ENCODE measurements around the gene LNX2.
"Not testable (repeated sequence)": the region's sequence is repeated elsewhere in the genome, so short reads cannot be mapped to it uniquely, and the experiment has no call there.

LNX2 gene

DNA sequence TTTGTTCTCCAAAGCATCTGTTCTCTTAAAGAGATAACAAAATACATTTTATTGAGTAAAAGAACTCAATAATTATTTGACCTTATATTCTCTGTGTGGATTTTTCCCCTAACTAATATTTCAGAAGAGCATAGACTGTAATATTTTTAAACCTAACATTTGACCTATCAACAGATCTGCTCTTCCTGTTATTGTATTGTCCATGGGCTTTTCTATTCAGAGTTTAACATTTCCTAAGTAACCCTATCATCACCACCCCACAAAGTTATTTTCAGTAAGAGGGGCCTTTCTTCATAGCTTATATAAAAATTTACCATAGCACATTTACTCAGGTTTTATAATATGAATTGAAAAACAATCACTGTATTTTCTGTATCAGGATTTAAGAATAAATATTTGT is 18.9 kb upstream of the LNX2 start:
- no peak overlapping the region for H3K4me3 ChIP-seq (ENCODE audit: low read length)
- DNase-seq (ENCODE audit: low read depth, low spot score) = no peak

DNA sequence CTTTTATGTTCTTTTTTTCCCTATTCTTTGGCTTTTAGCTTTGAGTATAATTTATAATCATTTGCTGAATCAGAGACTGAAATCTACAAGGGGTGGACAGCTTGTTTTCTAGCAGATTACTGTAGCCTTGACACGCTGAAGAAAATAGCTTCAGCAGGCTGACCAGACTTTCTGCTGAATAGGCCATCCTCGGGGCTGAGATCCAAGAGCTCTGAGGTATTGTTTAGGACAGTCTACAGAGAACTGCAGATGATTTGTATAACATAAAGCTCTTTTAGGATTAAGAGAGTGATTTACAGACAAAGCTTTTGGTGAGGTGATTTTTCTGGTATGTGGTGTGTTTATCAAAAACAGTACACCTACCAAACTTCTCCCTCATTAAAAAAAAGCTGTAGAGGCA is 18.2 kb upstream of the LNX2 start:
- no peak for DNase-seq (ENCODE audit: low read depth, low spot score)

DNA sequence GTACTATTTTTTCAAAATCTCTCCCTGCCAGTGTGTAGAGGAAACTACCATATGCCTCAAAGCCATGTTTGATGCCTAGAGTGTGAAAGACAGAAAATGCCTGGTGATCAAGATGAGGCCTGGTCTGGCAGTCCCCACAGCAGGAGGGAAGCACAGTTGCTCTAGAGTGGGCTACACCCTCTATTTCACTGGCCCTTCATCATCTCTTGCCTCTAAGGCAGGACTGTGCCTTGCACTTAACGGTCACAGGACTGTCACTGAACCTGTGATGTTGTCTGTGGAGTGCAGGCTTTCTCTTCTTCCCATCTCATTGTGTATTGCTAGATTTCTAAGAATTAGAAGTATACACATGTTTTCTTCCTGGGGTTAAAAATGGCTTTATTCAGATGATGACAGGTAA is 17.7 kb upstream of the LNX2 start:
- no peak for DNase-seq (ENCODE audit: low read depth, low spot score)
- H3K4me3 ChIP-seq (ENCODE audit: low read length) = no peak overlapping the region

More for the DNA sequence above, 18.2 kb upstream of the LNX2 start:
- no peak overlapping the region for H3K4me3 ChIP-seq (ENCODE audit: low read length)

DNA sequence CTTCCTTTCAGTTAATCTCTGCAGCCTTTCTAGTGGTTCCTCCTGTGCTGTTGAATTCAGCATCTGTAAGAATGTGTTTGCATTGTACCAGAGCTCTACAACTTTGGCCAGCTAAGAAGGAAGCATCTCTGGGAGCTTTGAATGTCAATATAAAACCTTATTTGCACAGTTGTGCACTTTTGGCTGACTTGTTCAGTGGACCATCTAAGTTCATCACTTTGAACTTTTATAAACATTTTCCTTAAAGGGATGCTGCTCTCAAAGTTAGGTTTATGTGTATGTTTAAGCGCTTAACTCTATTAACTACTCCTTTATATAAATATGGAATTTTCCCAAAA is 16.9 kb upstream of the LNX2 start:
- no peak for DNase-seq (ENCODE audit: low read depth, low spot score)
- H3K4me3 ChIP-seq (ENCODE audit: low read length) = no peak overlapping the region

DNA sequence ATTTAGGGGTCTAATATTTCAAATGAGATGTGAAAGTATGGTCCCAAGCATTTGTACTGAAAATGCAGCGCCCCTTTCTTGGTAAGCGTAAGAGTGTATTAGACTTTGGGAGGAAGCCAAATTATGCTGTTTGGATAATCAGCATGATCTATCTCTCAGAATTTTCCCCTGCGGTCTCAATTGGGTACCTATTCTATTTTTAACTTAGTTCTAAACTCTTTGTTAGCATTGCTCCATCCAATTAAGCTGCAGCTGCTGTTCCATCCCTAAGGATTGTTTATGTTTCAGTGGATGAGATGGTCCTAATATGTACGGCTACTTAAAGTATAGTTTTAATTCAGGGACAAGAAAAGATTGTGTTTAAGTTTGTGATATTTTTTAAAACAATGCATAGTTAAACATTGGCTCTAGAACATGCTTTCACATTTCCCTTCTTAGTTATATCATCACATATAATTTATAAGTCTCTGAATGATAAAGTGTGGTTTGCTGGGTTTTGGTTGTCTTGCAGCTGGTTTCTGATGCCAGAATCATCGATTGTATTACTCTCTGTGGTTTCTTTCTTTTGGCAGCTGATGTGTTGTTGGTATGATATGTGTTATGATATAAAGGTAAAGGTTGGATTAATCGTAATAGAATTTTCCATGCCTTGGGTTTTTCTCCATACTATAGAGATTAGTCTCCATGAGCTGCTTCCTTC is 16.4 kb upstream of the LNX2 start:
- H3K4me3 ChIP-seq (ENCODE audit: low read length) = no peak overlapping the region
- DNase-seq (ENCODE audit: low read depth, low spot score) = peak; percentile 35

DNA sequence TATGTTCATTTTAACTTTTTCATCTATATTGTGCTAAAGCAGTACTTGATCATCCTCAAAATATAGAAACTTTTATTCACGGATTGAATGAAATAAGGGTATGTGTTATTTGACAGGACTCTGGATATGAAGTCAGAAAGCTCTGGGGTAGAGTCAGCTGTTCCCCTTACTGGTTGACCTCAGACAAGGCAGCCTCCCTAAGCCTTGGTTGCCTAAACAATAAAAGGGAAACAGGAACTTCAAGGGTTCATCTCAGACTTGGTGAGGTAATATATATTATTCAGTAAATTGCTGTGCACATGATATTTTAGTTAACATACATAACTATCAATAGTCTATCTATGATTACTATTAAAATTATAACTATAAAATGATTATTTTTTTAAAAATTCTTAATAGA is 14.9 kb upstream of the LNX2 start:
- H3K4me3 ChIP-seq (ENCODE audit: low read length) = no peak overlapping the region
- no peak for DNase-seq (ENCODE audit: low read depth, low spot score)

DNA sequence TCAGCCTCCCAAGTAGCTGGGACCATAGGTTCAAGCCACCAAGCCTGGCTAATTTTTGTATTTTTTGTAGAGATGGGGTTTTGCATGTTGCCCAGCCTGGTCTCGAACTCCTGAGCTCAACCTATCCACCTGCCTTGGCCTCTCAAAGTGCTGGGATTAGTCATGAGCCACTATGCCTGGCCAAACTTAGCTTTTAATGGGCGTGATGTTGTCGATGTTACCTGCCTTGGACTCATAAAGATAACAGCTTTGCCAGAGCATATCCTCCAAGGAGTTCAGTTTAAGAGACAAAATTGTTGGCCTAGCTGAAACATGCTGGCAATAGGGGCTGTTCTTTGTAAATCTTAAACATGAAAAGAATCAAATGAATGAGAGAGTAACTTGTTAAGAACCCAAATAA is 14.5 kb upstream of the LNX2 start:
- H3K4me3 ChIP-seq (ENCODE audit: low read length) = no peak overlapping the region
- DNase-seq (ENCODE audit: low read depth, low spot score) = no peak

DNA sequence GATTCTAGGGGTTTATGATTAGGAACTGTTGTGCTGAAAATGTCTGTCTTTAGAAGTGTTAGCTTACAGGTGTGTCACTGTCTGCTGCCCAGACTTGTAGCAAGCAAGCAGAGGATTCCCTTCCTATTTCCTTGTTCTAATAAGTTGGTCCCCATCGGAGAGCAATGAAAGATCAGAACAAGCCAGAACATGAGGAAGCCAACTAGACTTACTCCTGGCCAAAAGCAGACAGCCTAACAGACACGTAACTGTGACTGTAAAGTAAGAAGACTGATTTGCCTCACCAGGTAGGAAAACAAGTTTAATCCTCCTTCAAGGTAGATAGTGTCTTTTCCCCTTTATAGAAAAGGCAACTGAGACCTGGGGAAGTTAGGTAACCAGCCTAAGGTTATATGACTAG is 13.9 kb upstream of the LNX2 start:
- H3K4me3 ChIP-seq (ENCODE audit: low read length) = no peak overlapping the region
- no peak for DNase-seq (ENCODE audit: low read depth, low spot score)

DNA sequence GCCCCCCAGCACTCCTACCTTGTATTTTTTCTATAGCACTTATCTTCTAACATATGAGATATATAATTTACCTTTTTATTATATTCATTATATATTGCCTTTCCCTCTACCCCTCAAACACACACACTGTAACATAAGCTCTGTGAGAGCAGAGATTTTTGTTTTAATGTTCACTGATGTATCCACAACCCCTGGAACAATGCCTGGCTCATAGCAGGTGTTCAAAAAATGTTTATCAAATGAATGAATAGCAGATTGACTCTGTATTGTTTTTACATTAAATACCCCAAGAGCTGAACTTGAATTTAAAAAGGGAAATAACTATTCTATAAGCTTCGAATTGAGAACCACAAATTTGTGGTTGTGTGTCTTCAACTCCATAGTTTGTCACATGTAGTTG is 12.3 kb upstream of the LNX2 start:
- DNase-seq (ENCODE audit: low read depth, low spot score) = no peak
- no peak overlapping the region for H3K4me3 ChIP-seq (ENCODE audit: low read length)

DNA sequence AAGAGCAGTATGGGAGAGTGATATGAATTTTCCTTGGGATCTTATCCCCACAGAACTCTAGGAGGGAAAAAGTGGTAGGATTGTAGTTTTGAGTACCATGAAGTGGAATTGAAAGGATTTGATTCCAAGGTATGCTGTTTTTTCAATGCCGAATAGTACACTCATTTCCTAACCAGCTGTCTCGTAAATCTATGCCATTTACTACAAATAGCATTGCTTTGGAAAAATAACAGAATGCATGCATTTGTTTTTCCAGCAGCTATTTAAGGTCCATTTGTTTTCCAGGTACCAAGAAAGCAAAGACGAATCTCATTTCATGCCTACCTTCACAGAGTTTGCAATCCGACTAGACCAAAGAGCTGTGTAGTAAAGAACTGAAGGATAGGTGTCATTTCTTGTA is 11.9 kb upstream of the LNX2 start:
- DNase-seq (ENCODE audit: low read depth, low spot score) = no peak
- no peak overlapping the region for H3K4me3 ChIP-seq (ENCODE audit: low read length)

DNA sequence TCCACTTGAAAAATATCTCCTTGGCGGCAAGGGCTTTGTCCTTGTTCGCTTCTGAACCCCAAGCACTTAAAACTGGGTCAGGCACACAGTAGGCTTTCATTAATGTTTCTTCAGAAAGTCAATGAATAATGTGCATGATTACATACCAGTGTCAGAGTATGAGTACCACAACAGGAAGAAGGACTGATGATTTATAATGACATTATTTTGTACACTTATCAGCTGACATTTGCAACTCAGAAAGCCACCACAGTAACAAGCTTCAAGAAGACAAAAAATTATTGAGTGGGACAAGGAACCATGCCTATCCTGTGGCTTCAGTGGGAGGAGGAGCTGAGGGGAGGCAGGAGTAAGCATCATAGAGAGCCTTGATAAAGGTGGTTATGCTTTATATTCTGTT is 11.3 kb upstream of the LNX2 start:
- no peak overlapping the region for H3K4me3 ChIP-seq (ENCODE audit: low read length)
- no peak for DNase-seq (ENCODE audit: low read depth, low spot score)

DNA sequence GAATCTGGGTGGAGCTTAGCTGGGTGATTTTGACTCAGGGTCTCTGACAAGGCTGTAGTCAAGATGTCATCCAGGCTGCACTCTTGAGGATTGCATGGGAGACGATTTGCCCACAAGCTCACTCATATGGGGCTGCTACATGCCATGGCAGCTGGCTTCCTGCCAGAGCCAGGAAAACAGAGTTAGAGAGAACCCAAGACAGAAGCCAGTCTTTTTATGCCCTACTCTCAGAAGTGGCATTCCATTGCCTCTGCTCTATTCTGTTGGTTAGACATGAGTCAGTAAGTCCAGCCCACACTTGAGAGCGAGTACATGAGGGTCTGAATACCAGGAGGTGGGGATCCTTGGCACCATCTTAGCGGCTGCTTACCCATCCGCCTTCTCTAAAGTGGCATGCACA is 10.8 kb upstream of the LNX2 start:
- DNase-seq (ENCODE audit: low read depth, low spot score) = no peak
- no peak overlapping the region for H3K4me3 ChIP-seq (ENCODE audit: low read length)

DNA sequence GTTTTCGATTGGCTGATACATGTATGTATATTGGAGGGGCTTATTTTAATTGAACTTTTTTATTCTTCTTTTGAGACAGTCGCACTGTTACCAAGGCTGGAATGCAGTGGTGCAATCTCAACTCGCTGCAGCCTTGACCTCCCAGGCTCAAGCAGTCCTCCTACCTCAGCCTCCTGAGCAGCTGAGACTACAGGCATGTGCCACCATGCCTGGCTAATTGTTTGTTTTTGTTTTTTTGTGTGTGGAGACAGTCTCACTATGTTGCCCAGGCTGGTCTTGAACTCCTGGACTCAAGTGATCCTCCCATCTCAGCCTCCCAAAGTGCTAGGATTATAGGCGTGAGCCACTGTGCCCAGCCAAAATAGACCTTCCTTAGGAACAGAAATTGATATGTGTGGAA is 8.4 kb upstream of the LNX2 start:
- DNase-seq (ENCODE audit: low read depth, low spot score); H3K4me3 ChIP-seq (ENCODE audit: low read length): not testable (repeated sequence)

DNA sequence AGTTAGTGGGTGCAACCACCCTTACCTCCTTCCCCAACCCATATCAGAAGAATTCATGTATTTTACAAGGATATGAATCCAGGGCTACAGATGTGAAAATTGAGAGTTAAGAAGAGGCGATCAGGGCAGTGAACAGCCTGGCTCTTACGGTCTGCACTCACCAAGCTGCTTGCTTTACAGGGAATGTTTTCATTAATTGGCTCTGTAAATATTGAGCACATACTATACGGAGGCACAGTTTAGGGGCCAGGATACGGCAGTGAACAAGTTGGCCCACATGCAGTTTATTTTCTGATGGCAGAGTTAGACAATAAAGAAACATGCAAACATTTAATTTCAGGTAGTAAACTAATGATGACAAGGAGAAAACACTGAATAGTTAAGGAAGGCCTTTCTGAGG is 7.8 kb upstream of the LNX2 start:
- no peak for DNase-seq (ENCODE audit: low read depth, low spot score)
- no peak overlapping the region for H3K4me3 ChIP-seq (ENCODE audit: low read length)

DNA sequence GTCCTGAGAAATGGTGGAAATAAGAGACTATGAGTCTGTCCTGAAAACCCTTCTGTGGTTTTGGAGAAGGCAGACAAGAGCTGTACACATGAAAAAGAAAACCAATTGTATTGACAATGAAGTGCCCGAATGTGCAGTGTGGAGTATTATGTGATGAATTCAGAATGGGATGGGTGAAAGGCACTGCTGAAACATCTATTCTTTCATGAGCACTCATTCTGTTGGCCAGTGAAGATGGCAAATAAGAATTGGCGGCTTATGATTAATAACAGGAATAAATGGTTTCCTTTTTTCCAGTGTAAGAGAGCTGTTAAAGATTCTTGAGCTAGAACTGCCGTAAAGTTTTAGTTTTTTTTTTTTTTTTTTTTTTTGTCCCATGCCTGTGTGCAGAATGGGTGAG is 7.1 kb upstream of the LNX2 start:
- no peak for DNase-seq (ENCODE audit: low read depth, low spot score)

DNA sequence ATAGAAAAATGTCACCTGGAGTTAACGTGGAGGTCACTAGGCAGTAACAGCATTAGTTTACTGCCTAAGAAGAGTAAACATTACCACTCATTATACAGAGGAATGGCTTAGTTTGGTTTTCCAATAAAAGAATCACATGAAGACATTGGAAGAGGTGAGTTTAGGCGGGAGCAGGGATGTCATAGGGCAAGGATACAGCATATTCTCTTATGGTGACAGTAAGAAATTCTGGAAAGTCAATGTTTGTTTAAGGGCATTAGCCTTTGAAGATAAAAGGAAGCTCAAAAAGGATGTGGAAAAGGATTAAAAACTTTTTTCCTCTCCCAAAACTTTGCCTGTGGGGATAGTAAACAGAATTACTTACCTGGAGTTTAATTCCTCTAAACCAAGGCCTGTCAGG is 5.5 kb upstream of the LNX2 start:
- H3K4me3 ChIP-seq (ENCODE audit: low read length) = no peak overlapping the region
- no peak for DNase-seq (ENCODE audit: low read depth, low spot score)

More for the DNA sequence above, 7.1 kb upstream of the LNX2 start:
- H3K4me3 ChIP-seq (ENCODE audit: low read length) = no peak overlapping the region

DNA sequence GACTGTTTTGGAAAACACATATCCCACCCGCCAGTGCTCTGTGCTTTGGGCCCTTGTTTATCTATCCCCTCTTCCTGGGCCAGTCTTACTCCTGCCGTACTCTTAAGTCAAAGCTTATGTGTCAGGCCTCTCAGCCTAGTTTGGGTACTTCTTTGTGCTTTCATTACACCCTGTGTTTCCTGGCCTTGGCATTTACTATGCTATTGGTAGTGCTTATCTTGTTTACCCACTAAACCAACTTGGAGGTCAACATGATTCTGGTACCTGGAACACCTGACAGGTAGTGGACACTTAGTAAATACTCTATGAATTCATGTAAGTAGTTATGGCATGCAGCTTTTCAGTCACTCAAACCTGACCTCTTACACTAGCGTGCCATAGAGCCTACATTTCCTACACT is 3.7 kb upstream of the LNX2 start:
- DNase-seq (ENCODE audit: low read depth, low spot score) = no peak
- no peak overlapping the region for H3K4me3 ChIP-seq (ENCODE audit: low read length)

DNA sequence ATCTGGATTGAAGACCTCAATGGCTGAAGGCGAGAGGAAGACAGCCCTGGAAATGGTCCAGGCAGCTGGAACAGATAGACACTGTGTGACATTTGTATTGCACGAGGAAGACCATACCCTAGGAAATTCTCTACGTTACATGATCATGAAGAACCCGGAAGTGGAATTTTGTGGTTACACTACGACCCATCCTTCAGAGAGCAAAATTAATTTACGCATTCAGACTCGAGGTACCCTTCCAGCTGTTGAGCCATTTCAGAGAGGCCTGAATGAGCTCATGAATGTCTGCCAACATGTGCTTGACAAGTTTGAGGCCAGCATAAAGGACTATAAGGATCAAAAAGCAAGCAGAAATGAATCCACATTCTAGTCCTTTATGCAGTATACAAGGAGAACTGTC is 2.6 kb upstream of the LNX2 start:
- H3K4me3 ChIP-seq (ENCODE audit: low read length) = peak overlapping the region; percentile 67
- no peak for DNase-seq (ENCODE audit: low read depth, low spot score)

DNA sequence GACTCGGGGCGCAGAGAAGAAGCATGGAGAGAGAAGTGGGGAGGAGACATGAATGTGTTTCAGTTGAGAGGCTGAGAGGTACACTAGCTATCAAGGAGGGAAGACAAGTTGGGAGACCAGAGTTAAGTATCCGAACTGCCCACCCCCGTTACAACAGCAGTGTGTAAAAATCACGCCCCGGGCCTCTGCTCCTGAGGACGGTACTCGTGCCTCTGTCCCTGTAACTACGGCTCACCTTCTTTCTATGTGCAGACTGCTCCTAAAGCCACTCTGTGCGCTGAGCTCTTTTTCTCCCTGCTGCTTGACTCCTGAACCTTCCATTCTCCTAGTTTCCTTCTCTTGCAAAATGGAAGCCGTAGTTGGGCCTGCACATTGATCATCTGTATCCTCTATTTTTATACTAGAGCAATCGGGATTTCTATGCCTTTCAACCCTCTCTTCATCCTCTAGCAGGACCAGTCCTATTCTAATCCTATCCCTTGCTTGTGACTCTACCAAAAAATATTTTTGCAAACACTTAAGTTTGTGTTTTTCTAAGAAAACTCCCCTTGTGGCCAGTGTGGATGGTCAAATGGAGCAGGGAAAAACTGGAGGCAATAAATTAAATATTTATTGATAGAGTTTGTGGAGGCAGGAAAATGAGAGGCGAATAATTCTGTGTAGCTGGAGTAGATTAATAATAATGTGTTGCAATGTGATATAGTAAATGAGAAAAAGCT is 1.9 kb upstream of the LNX2 start:
- H3K4me3 ChIP-seq (ENCODE audit: low read length) = peak overlapping the region; percentile 67
- DNase-seq (ENCODE audit: low read depth, low spot score) = no peak

DNA sequence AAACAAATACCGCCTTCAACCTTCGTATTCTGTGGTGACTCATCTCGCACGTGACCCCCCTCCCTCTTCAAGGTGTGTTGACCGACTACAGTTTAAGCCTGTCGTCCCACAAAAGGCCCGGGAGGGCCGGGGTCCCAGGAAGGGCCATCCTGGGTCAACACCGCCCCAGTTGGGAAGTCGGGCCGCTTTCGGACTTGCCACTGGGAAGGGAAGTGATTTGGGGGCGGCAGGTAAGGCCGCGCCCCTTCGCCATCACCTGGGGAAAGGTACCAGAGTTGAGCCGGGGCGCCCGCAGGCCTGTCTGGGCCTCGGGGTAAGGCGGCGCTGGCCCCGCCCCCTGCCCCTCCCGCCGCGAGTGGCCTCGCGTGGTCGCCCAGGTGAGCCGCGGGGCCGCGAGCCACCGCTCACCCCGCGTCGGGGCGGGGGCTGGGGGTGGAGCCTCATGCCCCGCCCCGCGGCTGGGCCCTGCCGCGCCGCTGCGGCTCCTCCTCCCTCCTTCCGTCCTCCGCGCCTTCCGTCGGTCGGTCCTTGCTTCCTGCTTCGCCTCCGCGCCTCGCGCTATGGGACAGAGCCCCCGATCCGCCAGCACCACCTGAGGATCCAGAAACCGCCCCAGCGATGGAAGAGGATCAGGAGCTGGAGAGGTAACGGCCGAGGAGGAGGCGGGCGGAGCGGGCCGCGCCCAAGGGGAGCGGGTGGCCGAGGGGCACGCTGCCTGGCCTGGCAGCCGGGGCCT is 1.2 kb upstream of the LNX2 start, which contains the start of gene POLR1D:
Gene POLR1D, plus strand, starts transcription at position 527 of the 736 bp plus-strand sequence. Its CDS starts 92 bp downstream, at position 619.
- peak within 1 kb of the TSS; percentile 67 for H3K4me3 ChIP-seq (ENCODE audit: low read length)
- DNase-seq (ENCODE audit: low read depth, low spot score) = peak; percentile 73

DNA sequence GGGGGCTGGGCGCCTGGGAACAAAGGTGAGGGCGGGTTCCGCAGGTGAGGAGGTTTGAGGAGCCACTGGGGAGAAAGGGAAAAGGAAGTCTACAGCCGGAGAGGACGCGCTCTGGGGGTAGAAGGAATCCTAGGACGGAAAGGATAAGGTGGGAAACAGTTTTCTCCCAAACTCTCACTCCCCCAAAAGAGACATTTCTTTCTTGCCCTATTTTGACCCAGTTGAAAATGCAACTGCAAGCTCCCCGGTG is 712 bp upstream of the LNX2 start:
- DNase-seq (ENCODE audit: low read depth, low spot score) = no peak
- H3K4me3 ChIP-seq (ENCODE audit: low read length) = peak overlapping the region; percentile 67

Measured in Jurkat, Clone E6-1 (cell line).